BLaER1 treated with 17β-estradiol and CSF1 and Interleukin-3, amounts not matched to agents 10 nM and 100 nM (cell line): ENCODE results near the gene TNRC6A.
"Not testable (repeated sequence)": the region's sequence is repeated elsewhere in the genome, so short reads cannot be mapped to it uniquely, and the experiment has no call there.

ENCODE experiments used
- H3K27ac ChIP-seq, 11 experiments: shearing (Covaris generic); formaldehyde crosslinking; 2 replicates each; pipeline ENCODE4 v1.8.1; 2022
- H3K27me3 ChIP-seq, 11 experiments: shearing (Covaris generic); formaldehyde crosslinking; 2 replicates each; pipeline ENCODE4 v1.8.1; 2022
- H3K36me3 ChIP-seq, 11 experiments: shearing (Covaris generic); formaldehyde crosslinking; 2 replicates each; pipeline ENCODE4 v1.8.1; 2022
- H3K4me1 ChIP-seq, 10 experiments: shearing (Covaris generic); formaldehyde crosslinking; 2 replicates each; pipeline ENCODE4 v1.8.1; 2022
- H3K4me2 ChIP-seq, 11 experiments: shearing (Covaris generic); formaldehyde crosslinking; 2 replicates each; pipeline ENCODE4 v1.8.1; 2022
- H3K4me3 ChIP-seq, 10 experiments: shearing (Covaris generic); formaldehyde crosslinking; 2 replicates each; pipeline ENCODE4 v1.8.1; 2022
- H3K9ac ChIP-seq, 11 experiments: shearing (Covaris generic); formaldehyde crosslinking; 2 replicates each; pipeline ENCODE4 v1.8.1; 2022
- H3K9me3 ChIP-seq, 11 experiments: shearing (Covaris generic); formaldehyde crosslinking; replicated peaks in 1 of 11; 2 replicates each; pipeline ENCODE4 v1.8.1; 2022
- H4K20me1 ChIP-seq, 11 experiments: shearing (Covaris generic); formaldehyde crosslinking; 2 replicates each; pipeline ENCODE4 v1.8.1; 2022
- Cebpa-rat ChIP-seq, 11 experiments: shearing (Covaris generic); IDR thresholded peaks; 2 replicates each; pipeline ENCODE4 v1.8.1; 2022

The TNRC6A gene

DNA sequence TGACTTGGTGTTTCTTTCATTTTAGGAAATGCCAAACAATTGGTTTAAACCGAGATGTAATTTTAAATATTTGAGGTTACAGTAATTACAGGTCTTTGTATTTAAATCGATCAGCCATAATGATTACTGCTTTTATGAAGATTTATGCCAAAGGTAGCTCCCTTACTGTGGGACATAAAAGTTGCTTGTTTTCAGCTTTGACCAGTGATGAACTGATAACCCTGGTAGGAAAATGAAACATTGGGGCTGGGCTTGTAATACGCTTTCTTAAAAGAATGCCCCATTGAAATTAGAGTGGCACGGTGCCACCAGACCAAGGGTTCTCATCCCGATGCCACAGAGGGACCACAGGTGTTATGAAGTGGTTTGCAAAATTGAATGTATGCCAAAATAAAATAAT is 7.3 kb downstream of the TNRC6A start:
- Histone ChIP-seq H3K4me3 (no peak overlapping the region), H3K4me1 (peaks cover 19 to 93% (median 48%) of the 10 kb centered on the region in 10 experiments)

DNA sequence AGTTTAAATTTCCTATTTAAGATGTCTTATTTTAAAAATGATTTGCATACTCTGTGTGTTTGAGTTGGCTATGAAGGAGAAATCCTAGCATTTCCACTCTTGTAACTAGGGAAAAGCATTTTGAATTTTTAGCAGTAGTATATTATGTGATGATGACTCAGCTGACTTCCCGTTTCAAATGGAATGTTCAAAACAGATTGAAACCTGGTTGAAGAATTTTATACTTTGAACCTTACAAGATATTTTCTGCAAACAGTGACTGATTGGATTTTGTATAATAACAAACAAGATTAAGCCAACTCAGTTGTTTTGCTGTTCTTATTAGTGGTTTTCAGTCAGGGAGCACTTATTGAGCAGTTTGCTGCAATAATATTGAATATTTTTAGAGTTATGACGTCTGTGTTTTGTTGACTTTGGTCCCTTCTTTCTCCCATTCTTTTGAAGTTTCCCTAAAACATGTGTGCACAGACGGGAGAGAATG is 8.0 kb downstream of the TNRC6A start:
- no peaks in the 10 kb centered on the region for H3K9me3 ChIP-seq
- TF ChIP-seq Cebpa-rat (IDR thresholded peaks at IDR 0.05), result no peak
- H3K27ac ChIP-seq, result peak overlapping the region in 3 of 11 experiments; percentile 25 to 30 (median 28); a peak in 3 of 22 replicates

More for the DNA sequence above, 7.3 kb downstream of the TNRC6A start:
- TF ChIP-seq Cebpa-rat (IDR thresholded peaks at IDR 0.05), result no peak
- Histone ChIP-seq H3K4me2 (peak overlapping the region in 6 of 11 experiments; percentile 3 to 78 (median 48); a peak in 11 of 22 replicates), H3K9me3 (no peaks in the 10 kb centered on the region), H3K27ac (peak overlapping the region in 4 of 11 experiments; percentile 7 to 30 (median 26); a peak in 3 of 22 replicates), H3K27me3 (no peaks in the 10 kb centered on the region), H3K36me3 (peaks cover 21 to 86% (median 51%) of the 10 kb centered on the region in 11 experiments), H3K9ac (no peak overlapping the region), H4K20me1 (peaks cover 84 to 100% (median 100%) of the 10 kb centered on the region in 11 experiments)

DNA sequence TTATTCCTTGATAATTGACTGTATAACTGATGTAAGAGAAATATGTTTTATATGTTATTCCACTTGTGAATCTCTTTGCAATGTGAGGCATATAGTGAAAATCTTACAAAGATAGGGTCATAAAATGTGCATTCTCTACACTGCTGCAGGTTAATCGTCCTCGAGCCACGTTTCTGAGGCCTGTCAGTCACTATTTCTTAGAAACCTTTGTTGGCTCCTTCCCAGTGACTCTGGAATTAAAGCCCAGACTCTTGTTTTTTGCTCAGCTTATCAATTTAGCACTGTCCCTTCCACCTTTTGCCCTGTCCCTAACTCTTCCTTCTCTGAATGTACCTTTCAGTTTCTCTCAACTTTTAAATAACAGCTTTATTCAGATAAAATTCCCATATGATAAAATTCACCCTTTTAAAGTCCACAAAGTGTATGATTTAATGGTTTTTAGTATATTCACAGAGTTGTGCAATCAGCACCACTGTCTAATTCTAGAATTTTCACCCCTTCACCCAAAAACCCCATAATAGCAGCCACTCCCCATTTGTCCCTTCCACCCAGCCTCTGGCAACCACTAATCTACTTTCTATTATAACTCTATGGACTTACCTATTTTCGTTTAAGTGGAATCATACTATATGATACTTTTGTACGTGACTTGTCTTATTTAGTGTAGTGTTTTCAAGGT is 8.6 kb downstream of the TNRC6A start:
- no peaks in the 10 kb centered on the region for H3K9me3 ChIP-seq
- peaks cover 87 to 100% (median 100%) of the 10 kb centered on the region in 11 experiments for H4K20me1 ChIP-seq
- no peaks in the 10 kb centered on the region for H3K27me3 ChIP-seq
- H3K9ac ChIP-seq, result no peak overlapping the region
- H3K27ac ChIP-seq, result peak overlapping the region in 1 of 11 experiments; percentile 28; a peak in 1 of 22 replicates
- H3K36me3 ChIP-seq, result peaks cover 19 to 86% (median 51%) of the 10 kb centered on the region in 11 experiments
- H3K4me3 ChIP-seq, result no peak overlapping the region
- peaks cover 14 to 84% (median 44%) of the 10 kb centered on the region in 10 experiments for H3K4me1 ChIP-seq
- no peak for TF ChIP-seq Cebpa-rat (IDR thresholded peaks at IDR 0.05)
- H3K4me2 ChIP-seq, result peak overlapping the region in 3 of 11 experiments; percentile 54 to 78 (median 60); a peak in 7 of 22 replicates

More for the DNA sequence above, 8.0 kb downstream of the TNRC6A start:
- no peaks in the 10 kb centered on the region for H3K27me3 ChIP-seq
- H3K4me3 ChIP-seq, result no peak overlapping the region
- peak overlapping the region in 6 of 11 experiments; percentile 1 to 78 (median 48); a peak in 11 of 22 replicates for H3K4me2 ChIP-seq
- H3K36me3 ChIP-seq, result peaks cover 21 to 86% (median 51%) of the 10 kb centered on the region in 11 experiments
- H4K20me1 ChIP-seq, result peaks cover 84 to 100% (median 100%) of the 10 kb centered on the region in 11 experiments
- H3K9ac ChIP-seq, result no peak overlapping the region
- H3K4me1 ChIP-seq, result peaks cover 14 to 89% (median 44%) of the 10 kb centered on the region in 10 experiments

DNA sequence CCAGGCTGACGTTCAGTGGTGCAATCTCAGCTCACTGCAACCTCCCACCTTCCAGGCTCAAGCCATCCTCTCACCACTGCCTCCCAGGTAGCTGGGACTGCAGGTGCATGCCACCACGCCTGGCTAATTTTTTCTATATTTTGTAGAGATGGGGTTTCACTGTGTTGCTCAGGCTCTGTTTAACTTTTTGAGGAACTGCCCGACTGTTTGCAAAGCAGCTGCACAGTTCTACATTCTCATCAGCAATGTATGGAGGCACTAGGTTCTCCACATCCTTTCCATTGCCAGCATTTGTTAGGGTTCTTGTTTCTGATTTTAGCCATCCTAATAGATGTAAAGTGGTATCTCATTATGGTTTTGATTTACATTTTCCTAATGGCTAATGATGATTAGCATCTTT is 9.4 kb downstream of the TNRC6A start:
- Histone ChIP-seq H3K9me3 (no peaks in the 10 kb centered on the region), H3K4me3 (no peak overlapping the region), H3K4me2 (peak overlapping the region in 2 of 11 experiments; percentile 1 to 47; a peak in 3 of 22 replicates), H3K27me3 (no peaks in the 10 kb centered on the region), H3K4me1 (peaks cover 14 to 79% (median 40%) of the 10 kb centered on the region in 10 experiments), H4K20me1 (peaks cover 88 to 100% (median 100%) of the 10 kb centered on the region in 11 experiments), H3K27ac (no peak overlapping the region), H3K9ac (no peak overlapping the region), H3K36me3 (peaks cover 12 to 86% (median 51%) of the 10 kb centered on the region in 11 experiments; a peak in 21 of 22 replicates)
- no peak for TF ChIP-seq Cebpa-rat (IDR thresholded peaks at IDR 0.05)

DNA sequence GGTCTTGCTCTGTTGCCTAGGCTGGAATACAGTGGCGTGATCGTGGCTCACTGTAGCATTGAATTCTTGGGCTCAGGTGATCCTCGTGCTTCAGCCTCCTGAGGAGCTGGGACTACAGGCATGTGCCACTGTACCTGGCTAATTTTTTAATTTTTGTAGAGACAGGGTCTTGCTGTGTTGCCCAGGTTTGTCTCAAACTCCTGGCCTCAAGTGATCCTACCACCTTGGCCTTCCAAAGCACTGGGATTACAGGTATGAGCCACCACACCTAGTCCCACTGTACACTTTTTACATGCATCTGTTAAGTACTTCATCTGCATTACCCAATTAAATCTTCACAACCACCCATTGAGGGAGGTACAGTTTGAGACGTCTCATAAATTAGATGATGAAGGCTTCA is 12.4 kb downstream of the TNRC6A start:
- peaks cover 91 to 100% (median 100%) of the 10 kb centered on the region in 11 experiments for H4K20me1 ChIP-seq
- no peak overlapping the region for H3K4me3 ChIP-seq
- H3K4me1 ChIP-seq, result peaks cover 2 to 80% (median 28%) of the 10 kb centered on the region in 10 experiments

DNA sequence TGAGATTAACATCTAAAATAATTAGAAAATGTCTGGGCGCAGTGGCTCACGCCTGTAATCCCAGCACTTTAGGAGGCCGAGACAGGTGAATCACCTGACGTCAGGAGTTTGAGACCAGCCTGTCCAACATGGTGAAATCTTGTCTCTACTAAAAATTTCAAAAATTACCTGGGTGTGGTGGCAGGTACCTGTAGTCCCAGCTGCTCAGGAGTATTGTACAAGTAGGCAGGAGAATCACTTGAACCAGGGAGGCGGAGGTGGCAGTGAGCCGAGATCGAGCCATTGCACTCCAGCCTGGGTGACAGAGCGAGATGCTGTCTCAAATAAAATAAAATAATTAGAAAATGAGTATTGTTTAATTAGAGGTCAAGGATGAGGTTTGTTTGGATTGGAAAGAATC is 13.2 kb downstream of the TNRC6A start:
- not testable (repeated sequence) for H3K9ac ChIP-seq, H3K4me2 ChIP-seq, H3K27ac ChIP-seq, H3K4me3 ChIP-seq, H3K9me3 ChIP-seq, H3K27me3 ChIP-seq
- H3K4me1 ChIP-seq, result peaks cover 0 to 80% (median 23%) of the 10 kb centered on the region in 10 experiments; a peak in 17 of 20 replicates
- H3K36me3 ChIP-seq, result peaks cover 12 to 94% (median 62%) of the 10 kb centered on the region in 11 experiments; a peak in 21 of 22 replicates
- H4K20me1 ChIP-seq, result peaks cover 91 to 100% (median 100%) of the 10 kb centered on the region in 11 experiments

More for the DNA sequence above, 12.4 kb downstream of the TNRC6A start:
- no peak overlapping the region for H3K27ac ChIP-seq
- H3K36me3 ChIP-seq, result peaks cover 12 to 94% (median 60%) of the 10 kb centered on the region in 11 experiments; a peak in 21 of 22 replicates
- no peak overlapping the region for H3K9ac ChIP-seq
- H3K4me2 ChIP-seq, result peak overlapping the region in 1 of 11 experiments; percentile 38; a peak in 2 of 22 replicates
- no peaks in the 10 kb centered on the region for H3K9me3 ChIP-seq
- H3K27me3 ChIP-seq, result no peaks in the 10 kb centered on the region
- TF ChIP-seq Cebpa-rat (IDR thresholded peaks at IDR 0.05), result no peak

DNA sequence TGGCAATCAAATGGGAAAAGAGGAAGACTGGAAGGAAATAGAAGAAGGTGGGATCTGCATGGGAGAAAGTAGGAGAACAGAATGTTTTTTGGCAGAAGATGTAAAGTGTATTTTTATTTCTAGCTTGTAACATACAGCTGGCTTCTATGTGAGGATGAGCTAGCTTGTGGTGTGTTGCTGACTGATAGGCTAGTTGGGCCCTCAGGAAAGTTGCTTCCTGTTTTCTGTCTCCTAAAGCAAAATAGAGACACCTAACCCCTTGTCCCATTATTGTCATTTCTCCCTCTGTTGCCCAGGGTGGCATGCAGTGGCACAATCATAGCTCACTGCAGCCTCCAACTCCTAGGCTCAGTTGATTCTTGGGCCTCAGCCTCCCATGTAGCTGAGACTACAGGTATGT is 15.9 kb downstream of the TNRC6A start:
- Histone ChIP-seq H3K4me1 (peaks cover 8 to 76% (median 26%) of the 10 kb centered on the region in 10 experiments; a peak in 17 of 20 replicates), H3K9ac (no peak overlapping the region), H3K4me3 (no peak overlapping the region), H3K9me3 (no peaks in the 10 kb centered on the region), H4K20me1 (peaks cover 95 to 100% (median 100%) of the 10 kb centered on the region in 11 experiments), H3K36me3 (peaks cover 14 to 85% (median 56%) of the 10 kb centered on the region in 11 experiments; a peak in 21 of 22 replicates), H3K27ac (no peak overlapping the region), H3K4me2 (peak overlapping the region in 4 of 11 experiments; percentile 1 to 28 (median 11); a peak in 4 of 22 replicates), H3K27me3 (no peaks in the 10 kb centered on the region)
- TF ChIP-seq Cebpa-rat (IDR thresholded peaks at IDR 0.05), result no peak

DNA sequence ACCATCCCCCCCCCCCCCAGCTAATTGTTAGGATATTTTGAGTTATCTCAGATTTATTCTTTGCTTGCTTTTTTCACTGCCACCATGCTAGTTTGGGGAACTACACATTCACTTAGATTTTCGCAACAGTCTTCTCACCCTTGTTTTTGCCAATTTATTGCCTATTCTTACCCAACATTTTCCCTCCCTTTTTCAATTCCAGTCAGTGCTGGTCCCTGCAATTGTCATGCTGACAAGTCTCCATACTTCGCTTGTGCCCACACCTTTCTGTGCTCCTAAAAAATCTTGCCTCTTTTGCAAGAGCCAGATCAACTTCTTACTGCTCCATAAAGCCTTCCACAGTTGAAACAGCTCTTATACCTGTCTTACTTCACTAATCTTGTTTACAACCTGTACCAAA is 16.3 kb downstream of the TNRC6A start:
- Histone ChIP-seq H3K27ac (no peak overlapping the region), H3K9me3 (no peaks in the 10 kb centered on the region), H3K4me3 (no peak overlapping the region), H3K9ac (no peak overlapping the region), H3K4me2 (peak overlapping the region in 3 of 11 experiments; percentile 1 to 14 (median 8); a peak in 2 of 22 replicates), H4K20me1 (peaks cover 93 to 100% (median 100%) of the 10 kb centered on the region in 11 experiments), H3K4me1 (peaks cover 4 to 72% (median 24%) of the 10 kb centered on the region in 10 experiments; a peak in 17 of 20 replicates), H3K27me3 (no peaks in the 10 kb centered on the region), H3K36me3 (peaks cover 14 to 84% (median 55%) of the 10 kb centered on the region in 11 experiments; a peak in 21 of 22 replicates)
- no peak for TF ChIP-seq Cebpa-rat (IDR thresholded peaks at IDR 0.05)

DNA sequence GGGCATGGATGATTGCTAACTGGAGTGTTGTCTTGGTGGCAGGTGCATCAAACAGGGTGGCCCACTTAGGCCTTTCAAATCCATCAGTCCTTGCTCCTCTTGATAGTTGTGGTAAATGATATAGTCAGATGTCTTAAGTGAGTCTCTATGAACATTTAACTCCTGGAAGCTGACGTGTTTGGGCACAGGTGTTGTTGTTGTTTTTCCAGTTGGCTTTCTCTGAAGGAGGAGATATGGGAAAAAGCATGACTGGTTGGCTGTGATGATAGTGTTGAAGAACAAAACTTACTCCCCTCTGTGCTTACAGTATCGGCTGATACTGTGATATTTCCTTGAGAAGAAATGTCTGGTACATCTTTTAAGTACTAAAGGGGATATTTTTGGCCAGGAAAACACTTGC is 18.0 kb downstream of the TNRC6A start:
- Histone ChIP-seq H3K4me1 (peaks cover 0 to 60% (median 22%) of the 10 kb centered on the region in 10 experiments; a peak in 16 of 20 replicates), H3K36me3 (peaks cover 13 to 70% (median 51%) of the 10 kb centered on the region in 11 experiments; a peak in 21 of 22 replicates), H3K9me3 (no peaks in the 10 kb centered on the region), H3K4me3 (no peak overlapping the region), H3K4me2 (peak overlapping the region in 3 of 11 experiments; percentile 33 to 59 (median 43); a peak in 5 of 22 replicates), H4K20me1 (peaks cover 86 to 100% (median 100%) of the 10 kb centered on the region in 11 experiments), H3K9ac (no peak overlapping the region), H3K27ac (no peak overlapping the region), H3K27me3 (no peaks in the 10 kb centered on the region)
- no peak for TF ChIP-seq Cebpa-rat (IDR thresholded peaks at IDR 0.05)
